ENCODE measurements around the gene SUCLG1. TPM values are rescaled to one million over a fixed set of nuclear protein-coding genes. Genes with fewer than 3 reads are reported as not detected.

Gene SUCLG1
- total and polyA plus RNA-seq, 2 of the 8 experiments (the other 6 are each of a cell fraction or from before 2014, with no cell fraction given) = 19.9 to 40.0 TPM

- no peak for TF ChIP-seq TAF7 (optimal IDR thresholded peaks at IDR 0.05; ENCODE audit: borderline replicate concordance, low read depth, low read length)
- TF ChIP-seq KDM5A (IDR thresholded peaks at IDR 0.05; ENCODE audit: low read length) = no peak
- TF ChIP-seq RAD21 (IDR thresholded peaks at IDR 0.05 in 1 of 2, conservative IDR thresholded peaks at IDR 0.05 in 1 of 2; ENCODE audit: low read depth in 2 of 2, low read length in 2 of 2) = no peak
Measured at GRCh38 chr2:84474176-84474575, 15.1 kb upstream of the SUCLG1 start (continued).

Measured in H1 (cell line).